OCI-LY3 (cell line): ENCODE results near the gene CCDC110.

Experiments
- H2AFZ ChIP-seq: fragments of 200-600, 300-600 bp; shearing (Covaris generic); 2 replicates; pipeline ENCODE4 v1.6.0; 2014; ENCODE audit warnings: antibody characterized with exemption, low read depth, low read length
- H3K27ac ChIP-seq: fragments of 200-600, 300-600 bp; sonication (generic); 2 replicates; pipeline ENCODE4 v1.5.1; 2014; ENCODE audit warnings: mild to moderate bottlenecking, low read length, moderate library complexity, mixed read lengths
- H3K27me3 ChIP-seq: fragments of 200-600, 300-600 bp; sonication (generic); 2 replicates; pipeline ENCODE4 v1.6.1; 2014; ENCODE audit warnings: low read depth, low read length, mixed read lengths
- H3K36me3 ChIP-seq: fragments of 200-600, 300-600 bp; sonication (generic); replicated peaks from 2 replicates; pipeline ENCODE3; 2014; ENCODE audit warnings: low read depth, low read length, mixed read lengths
- H3K4me1 ChIP-seq: fragments of 300-600, 200-600 bp; sonication (generic); 2 replicates; pipeline ENCODE4 v1.6.1; 2014; ENCODE audit warnings: low read length, mixed read lengths
- H3K4me2 ChIP-seq: fragments of 200-600, 300-600 bp; sonication (generic); 2 replicates; pipeline ENCODE4 v1.6.1; 2014; ENCODE audit warnings: low read length, mixed read lengths
- H3K4me3 ChIP-seq: fragments of 300-600, 200-600 bp; sonication (generic); 2 replicates; pipeline ENCODE4 v1.5.1; 2014; ENCODE audit warnings: antibody characterized with exemption, mild to moderate bottlenecking, low read length, moderate library complexity
- H3K79me2 ChIP-seq: fragments of 300-600, 200-600 bp; shearing (Covaris generic); 2 replicates; pipeline ENCODE4 v1.6.1; 2014; ENCODE audit warnings: mild to moderate bottlenecking, low read length, mixed read lengths
- H3K9ac ChIP-seq: fragments of 300-600, 200-600 bp; shearing (Covaris generic); 2 replicates; pipeline ENCODE4 v1.6.0; 2014; ENCODE audit warnings: mild to moderate bottlenecking, low read length, moderate library complexity
- H3K9me3 ChIP-seq: fragments of 200-600, 300-600 bp; shearing (Covaris generic); 2 replicates; pipeline ENCODE4 v1.6.1; 2014; ENCODE audit warnings: low read length, mixed read lengths; ENCODE audit not compliant: insufficient read depth
- H4K20me1 ChIP-seq: fragments of 200-600, 300-600 bp; sonication (generic); 2 replicates; pipeline ENCODE4 v1.6.1; 2016; ENCODE audit warnings: low read length, mixed read lengths; ENCODE audit not compliant: insufficient read depth
- CTCF ChIP-seq: fragments of 200-600, 300-600 bp; sonication (generic); IDR thresholded peaks from 2 replicates; pipeline ENCODE4 v1.5.1; 2014; ENCODE audit warnings: antibody characterized with exemption, low read length, low read depth
- EZH2phosphoT487 ChIP-seq: fragments of 200-600 bp; shearing (Covaris generic); IDR thresholded peaks from 2 replicates; pipeline ENCODE4 v1.6.1; 2018; ENCODE audit warnings: antibody characterized with exemption, mixed run types, low read depth

Gene CCDC110

GRCh38 chr4:185395238-185395955, 76.1 kb downstream of the CCDC110 start, which contains the start of gene LRP2BP:
LRP2BP (minus strand) TSS chr4:185395924; CDS start chr4:185378186, 17,738 bp downstream.
- Histone ChIP-seq H4K20me1 (no peaks in the 10 kb centered on the region), H3K27ac (peak within 1 kb of the TSS; percentile 77), H3K9me3 (no peaks in the 10 kb centered on the region), H3K9ac (peak within 1 kb of the TSS; percentile 72), H3K27me3 (no peaks in the 10 kb centered on the region), H3K79me2 (no peaks in the 10 kb centered on the region), H3K36me3 (peaks cover 12% of the 10 kb centered on the region), H2AFZ (peak within 1 kb of the TSS; percentile 13; the same call in 1 of the 2 replicates), H3K4me3 (peak within 1 kb of the TSS; percentile 79), H3K4me2 (peak within 1 kb of the TSS; percentile 91), H3K4me1 (peaks cover 23% of the 10 kb centered on the region)
- TF ChIP-seq CTCF, result no peak
- no peak for TF ChIP-seq EZH2phosphoT487
